Head of caudate nucleus (tissue), 42 donors: ENCODE measurements around the gene SKP1.
A peak's percentile ranks its signal among the peaks of the same experiment; 100 is the strongest.
"Not testable (repeated sequence)": the region's sequence is repeated elsewhere in the genome, so short reads cannot be mapped to it uniquely, and the experiment has no call there.

Experiments
- DNase-seq, 42 donors: peaks; one replicate each; pipeline versions ENCODE4 v3.0.0 to v3.0.0-alpha.2; 2020 to 2021; ENCODE audit warnings: mixed read lengths in 7 of 42
- intact Hi-C: fragments of 100-400 bp; cut with DNase I; formaldehyde crosslinking; loops from one replicate; pipeline ENCODE4 v1.15.0; 2022

Gene SKP1

GRCh38 chr5:134176511-134177368, at the start of gene SKP1:
Gene SKP1 (minus strand): TSS chr5:134176950. CDS start chr5:134174022, 2,928 bp downstream.
- intact Hi-C loops = loop anchor here (5.0 kb wide), 1 partner anchor 46 kb away; no protein-coding TSS in a partner anchor
- DNase-seq = peak; percentile 59 to 91 (median 84)

GRCh38 chr5:134225780-134226440, 49.2 kb upstream of the SKP1 start, which contains the start of gene PPP2CA:
Gene PPP2CA (minus strand): TSS chr5:134226073. CDS start chr5:134225861, 212 bp downstream.
- intact Hi-C loops = loop anchor here (5.0 kb wide), 2 partner anchors 61 to 146 kb away; partner anchors contain the start of gene UBE2B

GRCh38 chr5:134224888-134225779, 48.4 kb upstream of the SKP1 start:
- intact Hi-C loops = loop anchor here (5.0 kb wide), 3 partner anchors 48 to 147 kb away; partner anchors contain the start of genes SKP1 and UBE2B
- peak; percentile 15 to 80 (median 62) for DNase-seq

More at GRCh38 chr5:134225780-134226440, 49.2 kb upstream of the SKP1 start, which contains the start of gene PPP2CA:
- DNase-seq = peak; percentile 97 to 100 (median 99)

- intact Hi-C loops = loop anchor here (5.0 kb wide), 1 partner anchor 46 kb away; the partner anchor contains the start of gene SKP1
- DNase-seq = no peak
Measured at GRCh38 chr5:134223406-134224248, 46.9 kb upstream of the SKP1 start.

- not testable (repeated sequence) for DNase-seq
- intact Hi-C loops = loop anchor here (5.0 kb wide), 1 partner anchor 44 kb away; the partner anchor contains the start of gene SKP1
Measured at GRCh38 chr5:134221690-134222089, 44.9 kb upstream of the SKP1 start.

- intact Hi-C loops = no loop called here
- DNase-seq = no peak
Measured at GRCh38 chr5:134215757-134216156, 39.0 kb upstream of the SKP1 start.

GRCh38 chr5:134211263-134212031, 34.7 kb upstream of the SKP1 start:
- intact Hi-C loops, DNase-seq: not testable (repeated sequence)

GRCh38 chr5:134209477-134210245, 32.9 kb upstream of the SKP1 start:
- intact Hi-C loops = no loop called here
- no peak for DNase-seq

GRCh38 chr5:134207696-134208095, 30.9 kb upstream of the SKP1 start:
- no peak for DNase-seq
- intact Hi-C loops = no loop called here

GRCh38 chr5:134206627-134207160, 29.9 kb upstream of the SKP1 start:
- no peak for DNase-seq
- intact Hi-C loops = no loop called here

GRCh38 chr5:134204575-134204974, 27.8 kb upstream of the SKP1 start:
- no peak for DNase-seq
- intact Hi-C loops = no loop called here

- intact Hi-C loops = no loop called here
- no peak for DNase-seq
Measured at GRCh38 chr5:134203630-134204029, 26.9 kb upstream of the SKP1 start.

- intact Hi-C loops = no loop called here
- DNase-seq = no peak
Measured at GRCh38 chr5:134195666-134196065, 18.9 kb upstream of the SKP1 start.

GRCh38 chr5:134189031-134189430, 12.3 kb upstream of the SKP1 start:
- no peak for DNase-seq
- intact Hi-C loops = loop anchor here (10.0 kb wide), 1 partner anchor 386 kb away; no protein-coding TSS in a partner anchor

- intact Hi-C loops = loop anchor here (10.0 kb wide), 1 partner anchor 387 kb away; no protein-coding TSS in a partner anchor
- no peak for DNase-seq
Measured at GRCh38 chr5:134188092-134188491, 11.3 kb upstream of the SKP1 start.
